GM12878 (cell line): ENCODE results near the gene MVB12B.

ENCODE experiments used
- CHD4 ChIP-seq: fragments of 200-600 bp; sonication (generic); IDR thresholded peaks from 2 replicates; pipeline ENCODE4 v1.6.1; 2016; ENCODE audit warnings: mild to moderate bottlenecking
- CREM ChIP-seq: IDR thresholded peaks from 2 replicates; pipeline ENCODE4 v1.6.1; 2014; ENCODE audit warnings: antibody characterized with exemption, low read depth
- FOXM1 ChIP-seq: IDR thresholded peaks from 2 replicates; pipeline ENCODE4 v1.6.1; 2012; ENCODE audit warnings: low read depth, mild to moderate bottlenecking, inconsistent platforms, low read length, moderate library complexity
- POLR2AphosphoS5 ChIP-seq: IDR thresholded peaks from 2 replicates; pipeline ENCODE4 v1.6.1; 2011; ENCODE audit warnings: mild to moderate bottlenecking, low read length, inconsistent platforms
- RAD21 ChIP-seq: IDR thresholded peaks from 2 replicates; pipeline ENCODE4 v1.6.1; 2011; ENCODE audit warnings: mild to moderate bottlenecking, low read depth, low read length, moderate library complexity; ENCODE audit not compliant: insufficient read depth
- SIN3A ChIP-seq: IDR thresholded peaks from 2 replicates; pipeline ENCODE4 v1.6.1; 2012; ENCODE audit warnings: low read depth, low read length, improper control_type of control experiment
- TAF1 ChIP-seq: IDR thresholded peaks from 2 replicates; pipeline ENCODE4 v1.6.1; 2011; ENCODE audit warnings: mild to moderate bottlenecking, low read depth, low read length, borderline replicate concordance
- ZNF274 ChIP-seq: IDR thresholded peaks from one replicate; pipeline ENCODE4 v1.8.0; 2011; ENCODE audit not compliant: insufficient read length, insufficient read depth
- ZZZ3 ChIP-seq: IDR thresholded peaks from 2 replicates; pipeline ENCODE4 v1.6.1; 2011; ENCODE audit warnings: low read depth; ENCODE audit not compliant: control insufficient read depth, insufficient read length
- TF ChIP-seq, protein P1 (sequence below): IDR thresholded peaks from 2 replicates; pipeline ENCODE4 v1.6.1; 2012; ENCODE audit warnings: low read depth, low read length, improper control_type of control experiment
- TF ChIP-seq, protein P2 (sequence below), 3 experiments: IDR thresholded peaks in 2 of 3; conservative IDR thresholded peaks in 1 of 3; 2 replicates each; pipeline ENCODE4 v1.5.1; 2011; ENCODE audit warnings: low read depth in 3 of 3, low read length in 3 of 3, mild to moderate bottlenecking in 3 of 3, control low read depth in 2 of 3, moderate library complexity in 2 of 3, inconsistent platforms in 1 of 3, mixed read lengths in 1 of 3; ENCODE audit not compliant: control insufficient read depth in 2 of 3, insufficient read depth in 1 of 3; ENCODE audit errors: extremely low read depth in 1 of 3
- TF ChIP-seq, protein P3 (sequence below): fragments of 450-650 bp; conservative IDR thresholded peaks from 2 replicates; pipeline ENCODE4 v1.6.1; 2017; ENCODE audit warnings: mild to moderate bottlenecking, moderate library complexity

DNA sequence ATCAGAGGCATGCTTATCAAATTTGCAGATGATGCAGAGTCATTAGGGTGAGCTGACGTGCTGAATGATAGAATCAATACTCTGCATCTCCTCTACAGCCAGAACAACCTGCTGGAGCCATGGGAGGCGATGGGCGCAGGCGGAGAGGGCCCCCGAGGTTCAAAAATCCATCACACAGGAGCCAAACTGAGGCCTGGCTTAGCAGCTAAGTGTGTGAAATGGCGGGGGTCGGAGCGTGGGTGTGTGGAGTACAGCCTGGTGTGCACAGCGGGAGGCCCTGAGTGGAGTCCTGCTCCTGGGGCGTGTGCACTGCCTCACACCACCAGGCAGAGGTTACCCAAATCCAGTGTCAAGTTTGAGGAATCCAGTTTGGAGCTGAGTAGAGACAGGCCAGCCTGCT is 73.2 kb downstream of the MVB12B start:
- TF ChIP-seq, protein P1, sequence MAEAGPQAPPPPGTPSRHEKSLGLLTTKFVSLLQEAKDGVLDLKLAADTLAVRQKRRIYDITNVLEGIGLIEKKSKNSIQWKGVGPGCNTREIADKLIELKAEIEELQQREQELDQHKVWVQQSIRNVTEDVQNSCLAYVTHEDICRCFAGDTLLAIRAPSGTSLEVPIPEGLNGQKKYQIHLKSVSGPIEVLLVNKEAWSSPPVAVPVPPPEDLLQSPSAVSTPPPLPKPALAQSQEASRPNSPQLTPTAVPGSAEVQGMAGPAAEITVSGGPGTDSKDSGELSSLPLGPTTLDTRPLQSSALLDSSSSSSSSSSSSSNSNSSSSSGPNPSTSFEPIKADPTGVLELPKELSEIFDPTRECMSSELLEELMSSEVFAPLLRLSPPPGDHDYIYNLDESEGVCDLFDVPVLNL: no peak
- TF ChIP-seq, protein P2, sequence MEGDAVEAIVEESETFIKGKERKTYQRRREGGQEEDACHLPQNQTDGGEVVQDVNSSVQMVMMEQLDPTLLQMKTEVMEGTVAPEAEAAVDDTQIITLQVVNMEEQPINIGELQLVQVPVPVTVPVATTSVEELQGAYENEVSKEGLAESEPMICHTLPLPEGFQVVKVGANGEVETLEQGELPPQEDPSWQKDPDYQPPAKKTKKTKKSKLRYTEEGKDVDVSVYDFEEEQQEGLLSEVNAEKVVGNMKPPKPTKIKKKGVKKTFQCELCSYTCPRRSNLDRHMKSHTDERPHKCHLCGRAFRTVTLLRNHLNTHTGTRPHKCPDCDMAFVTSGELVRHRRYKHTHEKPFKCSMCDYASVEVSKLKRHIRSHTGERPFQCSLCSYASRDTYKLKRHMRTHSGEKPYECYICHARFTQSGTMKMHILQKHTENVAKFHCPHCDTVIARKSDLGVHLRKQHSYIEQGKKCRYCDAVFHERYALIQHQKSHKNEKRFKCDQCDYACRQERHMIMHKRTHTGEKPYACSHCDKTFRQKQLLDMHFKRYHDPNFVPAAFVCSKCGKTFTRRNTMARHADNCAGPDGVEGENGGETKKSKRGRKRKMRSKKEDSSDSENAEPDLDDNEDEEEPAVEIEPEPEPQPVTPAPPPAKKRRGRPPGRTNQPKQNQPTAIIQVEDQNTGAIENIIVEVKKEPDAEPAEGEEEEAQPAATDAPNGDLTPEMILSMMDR (IDR thresholded peaks at IDR 0.05 in 2 of 3, conservative IDR thresholded peaks at IDR 0.05 in 1 of 3; ENCODE audit: control insufficient read depth in 2 of 3, extremely low read depth in 1 of 3, insufficient read depth in 1 of 3, low read depth in 3 of 3, low read length in 3 of 3): no peak
- TF ChIP-seq CHD4 (no peak), ZNF274 (no peak), SIN3A (no peak), FOXM1 (no peak), TAF1 (no peak), POLR2AphosphoS5 (no peak), CREM (no peak), RAD21 (no peak), ZZZ3 (no peak)
- TF ChIP-seq, protein P3, sequence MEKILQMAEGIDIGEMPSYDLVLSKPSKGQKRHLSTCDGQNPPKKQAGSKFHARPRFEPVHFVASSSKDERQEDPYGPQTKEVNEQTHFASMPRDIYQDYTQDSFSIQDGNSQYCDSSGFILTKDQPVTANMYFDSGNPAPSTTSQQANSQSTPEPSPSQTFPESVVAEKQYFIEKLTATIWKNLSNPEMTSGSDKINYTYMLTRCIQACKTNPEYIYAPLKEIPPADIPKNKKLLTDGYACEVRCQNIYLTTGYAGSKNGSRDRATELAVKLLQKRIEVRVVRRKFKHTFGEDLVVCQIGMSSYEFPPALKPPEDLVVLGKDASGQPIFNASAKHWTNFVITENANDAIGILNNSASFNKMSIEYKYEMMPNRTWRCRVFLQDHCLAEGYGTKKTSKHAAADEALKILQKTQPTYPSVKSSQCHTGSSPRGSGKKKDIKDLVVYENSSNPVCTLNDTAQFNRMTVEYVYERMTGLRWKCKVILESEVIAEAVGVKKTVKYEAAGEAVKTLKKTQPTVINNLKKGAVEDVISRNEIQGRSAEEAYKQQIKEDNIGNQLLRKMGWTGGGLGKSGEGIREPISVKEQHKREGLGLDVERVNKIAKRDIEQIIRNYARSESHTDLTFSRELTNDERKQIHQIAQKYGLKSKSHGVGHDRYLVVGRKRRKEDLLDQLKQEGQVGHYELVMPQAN: no peak
